GM18873 (cell line): Measurements from ENCODE around the gene ARHGEF7.

Experiments
- ATAC-seq: cut with Tn5 transposase; IDR thresholded peaks from one replicate; pipeline ENCODE4 v1.9.1; 2021; ENCODE audit warnings: mild to moderate bottlenecking, moderate library complexity, moderate number of reproducible peaks; ENCODE audit not compliant: unreplicated experiment, low FRiP score

The ARHGEF7 gene

GRCh38 chr13:111317571-111318345, 202.6 kb downstream of the ARHGEF7 start:
- no peak for ATAC-seq

GRCh38 chr13:111318386-111318785, 203.3 kb downstream of the ARHGEF7 start:
- ATAC-seq = no peak

DNA sequence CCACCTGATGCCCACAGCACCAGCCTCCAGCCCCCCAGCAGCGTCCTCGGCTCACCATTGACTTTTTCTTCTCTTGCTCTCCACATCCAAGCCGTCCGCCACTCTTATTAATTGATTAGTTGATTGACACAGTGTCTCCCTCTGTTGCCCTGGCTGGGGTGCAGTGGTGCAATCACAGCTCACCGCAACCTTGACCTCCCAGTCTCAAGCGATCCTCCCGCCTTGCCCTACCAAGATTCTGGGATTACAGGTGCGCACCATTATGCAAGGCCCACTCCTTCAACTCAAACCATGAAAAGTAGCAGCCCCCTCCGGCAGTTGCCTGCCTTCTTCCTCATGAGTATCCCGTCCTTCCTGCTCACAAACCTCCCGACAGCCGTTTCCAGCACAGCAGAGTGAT, 204.4 kb downstream of the ARHGEF7 start:
- ATAC-seq = no peak

- ATAC-seq = no peak
These were observed 205.1 kb downstream of the ARHGEF7 start, which contains the start of gene TEX29 for GRCh38 chr13:111319998-111320911. TSS of gene TEX29 (plus strand) at chr13:111320642. CDS start at chr13:111320891, 249 bp downstream.

DNA sequence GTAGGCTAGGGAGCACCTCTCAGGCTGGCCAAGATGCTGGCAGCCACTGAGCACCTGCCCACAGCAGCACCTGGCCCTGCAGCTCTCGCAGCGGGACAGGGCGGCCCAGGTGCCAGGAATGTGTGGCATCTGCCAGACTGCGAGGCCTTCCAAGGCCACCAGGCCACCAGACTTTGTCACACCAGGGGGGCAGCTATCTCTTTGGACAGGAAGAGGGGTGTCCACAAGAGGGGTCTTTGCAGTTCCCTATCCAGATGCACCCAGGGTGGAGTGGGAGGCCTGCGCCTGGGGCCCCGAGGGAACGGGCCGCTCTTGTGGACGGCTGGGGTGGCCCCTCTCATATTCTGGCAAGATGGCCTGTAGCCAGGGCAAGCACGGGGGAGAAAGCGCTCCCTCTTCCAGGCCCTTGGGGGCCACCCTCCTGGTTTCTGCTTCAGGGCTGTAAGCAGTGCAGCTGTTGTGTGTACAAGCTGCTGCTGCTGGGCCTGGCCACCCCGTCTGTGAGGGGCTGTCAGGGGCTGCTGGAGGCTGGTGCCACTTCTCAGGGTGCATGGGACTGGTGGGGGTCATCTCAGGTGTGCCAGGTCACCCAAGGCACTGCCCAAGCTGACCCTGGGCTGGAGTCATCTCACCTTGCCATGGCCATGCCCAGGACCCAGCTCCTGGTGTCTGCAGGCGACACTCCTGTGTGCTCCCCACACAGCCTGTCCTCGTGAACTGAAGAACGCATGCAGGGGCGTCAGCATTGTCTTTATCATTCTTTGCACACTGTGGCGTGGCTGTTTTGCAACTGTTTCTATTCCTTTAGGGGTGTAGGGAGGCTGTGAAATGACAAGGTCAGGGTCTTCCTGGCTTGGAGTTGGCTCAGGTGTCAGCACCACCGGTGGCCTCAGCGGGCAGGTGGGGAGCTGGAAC, 207.1 kb downstream of the ARHGEF7 start:
- no peak for ATAC-seq

- no peak for ATAC-seq
These were observed 207.8 kb downstream of the ARHGEF7 start for GRCh38 chr13:111322916-111323331.

DNA sequence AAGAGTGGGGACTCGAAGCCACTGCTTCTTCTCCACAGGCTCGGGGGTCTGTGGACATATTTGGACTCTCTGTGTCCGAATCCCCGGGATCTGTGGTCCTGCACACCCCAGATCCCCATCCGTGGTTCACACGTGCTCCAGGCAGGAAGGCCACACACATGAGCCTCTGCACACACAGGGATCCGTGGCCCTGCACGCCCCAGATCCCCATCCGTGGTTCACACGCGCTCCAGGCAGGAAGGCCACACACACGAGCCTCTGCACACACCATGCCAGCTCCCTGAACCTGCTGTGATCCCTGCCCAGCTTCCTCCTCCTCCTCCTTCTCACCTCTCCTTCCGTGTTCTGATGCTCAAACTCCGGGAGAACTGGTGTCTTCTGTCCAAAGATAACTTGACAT, 208.4 kb downstream of the ARHGEF7 start:
- ATAC-seq = no peak

DNA sequence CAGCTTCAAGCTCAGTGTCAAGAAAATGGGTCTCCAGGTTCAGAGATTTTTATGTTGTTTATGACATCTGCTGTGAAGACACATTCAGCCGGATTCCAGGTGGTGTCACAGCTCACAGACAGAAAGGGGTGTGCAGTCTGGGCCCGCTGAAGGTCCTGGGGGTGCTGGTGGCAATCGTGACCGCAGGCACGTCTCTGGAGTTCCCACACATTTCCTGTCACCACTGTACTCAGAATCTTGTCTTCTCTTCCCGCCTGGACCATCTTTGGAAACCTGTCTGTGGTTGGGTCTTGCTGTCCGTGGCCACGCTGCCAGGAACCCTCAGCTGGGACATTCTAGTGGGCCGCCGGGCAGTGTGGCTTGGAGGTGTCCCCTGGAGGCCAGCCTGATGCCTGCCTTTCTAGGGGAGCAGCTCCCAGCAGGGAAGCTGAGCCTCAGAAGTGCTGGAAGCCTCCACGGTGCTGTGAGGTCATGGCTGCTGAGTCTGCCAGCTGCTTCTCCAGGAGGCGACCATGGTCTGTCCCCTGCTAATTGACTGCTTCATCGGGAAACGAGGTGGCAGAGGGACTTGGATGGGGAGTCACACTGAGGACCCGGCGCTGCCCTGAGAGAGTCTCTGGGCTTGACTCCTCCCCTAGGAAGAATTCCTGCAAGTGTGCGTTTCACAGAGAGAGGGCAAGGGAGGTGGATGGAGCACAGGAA, 209.0 kb downstream of the ARHGEF7 start:
- no peak for ATAC-seq

- ATAC-seq = no peak
These were observed 209.6 kb downstream of the ARHGEF7 start for GRCh38 chr13:111324736-111325135.

GRCh38 chr13:111325146-111325890, 210.2 kb downstream of the ARHGEF7 start:
- no peak for ATAC-seq

DNA sequence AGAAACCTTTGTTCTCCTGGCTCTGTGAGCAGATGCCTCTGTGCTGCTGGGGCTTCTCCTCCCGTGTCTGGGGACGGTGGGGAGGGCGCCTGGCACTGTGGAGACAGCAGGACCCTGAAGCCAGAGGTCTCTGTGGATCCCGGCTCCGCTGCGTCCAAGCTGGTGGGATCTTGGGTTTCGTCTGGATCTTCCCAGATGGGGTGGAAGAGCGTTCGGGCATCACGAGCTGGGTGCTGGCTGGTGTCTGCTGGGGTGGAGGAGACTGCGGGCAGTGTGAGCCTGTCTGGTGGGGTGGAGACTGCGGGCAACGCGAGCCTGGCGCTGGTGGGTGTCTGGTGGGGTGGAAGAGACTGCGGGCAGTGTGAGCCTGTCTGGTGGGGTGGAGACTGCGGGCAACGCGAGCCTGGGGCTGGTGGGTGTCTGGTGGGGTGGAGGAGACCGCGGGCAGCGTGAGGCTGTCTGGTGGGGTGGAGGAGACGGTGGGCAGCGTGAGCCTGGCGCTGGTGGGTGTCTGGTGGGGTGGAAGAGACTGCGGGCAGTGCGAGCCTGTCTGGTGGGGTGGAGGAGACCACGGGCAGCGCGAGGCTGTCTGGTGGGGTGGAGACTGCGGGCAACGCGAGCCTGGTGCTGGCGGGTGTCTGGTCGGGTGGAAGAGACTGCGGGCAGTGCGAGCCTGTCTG, 211.0 kb downstream of the ARHGEF7 start:
- ATAC-seq = no peak

GRCh38 chr13:111326621-111326965, 211.5 kb downstream of the ARHGEF7 start:
- ATAC-seq = no peak

GRCh38 chr13:111326981-111327642, 212.0 kb downstream of the ARHGEF7 start:
- ATAC-seq = no peak

- ATAC-seq = no peak
These were observed 212.8 kb downstream of the ARHGEF7 start for GRCh38 chr13:111327730-111328573.

GRCh38 chr13:111328574-111329410, 213.7 kb downstream of the ARHGEF7 start:
- no peak for ATAC-seq

DNA sequence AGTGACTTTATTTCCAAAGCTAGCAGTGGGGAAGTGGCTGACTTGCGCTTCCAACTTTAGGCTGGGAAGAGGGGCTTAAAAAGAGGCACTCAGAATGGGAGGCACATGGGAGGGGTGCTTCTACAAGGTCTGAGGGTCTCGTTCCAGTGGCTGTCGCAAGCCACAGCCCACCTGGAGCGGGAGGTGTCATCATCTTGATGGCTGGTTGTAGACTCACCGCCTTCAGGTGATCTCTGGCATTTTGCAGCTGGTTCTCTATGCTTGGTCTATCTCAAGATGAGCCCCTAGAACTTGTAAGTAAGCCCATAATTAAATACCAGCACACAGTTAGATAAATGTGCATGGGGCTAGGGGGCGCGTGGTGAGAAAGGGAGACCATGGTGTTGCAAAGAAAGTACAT, 214.5 kb downstream of the ARHGEF7 start:
- ATAC-seq = no peak
